DND-41 (cell line): ENCODE data around the gene USP22.
"Not testable (repeated sequence)": the region's sequence is repeated elsewhere in the genome, so short reads cannot be mapped to it uniquely, and the experiment has no call there.

ENCODE experiments used
- ATAC-seq: fragments of 200-7000 bp; cut with Tn5 transposase; 3 replicates; pipeline ENCODE4 v1.9.1; 2021; ENCODE audit warnings: low read depth; ENCODE audit not compliant: insufficient read depth
- DNase-seq: peaks from one replicate; pipeline ENCODE4 v3.0.0-alpha.2; 2020
- H2AFZ ChIP-seq: 2 replicates; pipeline ENCODE4 v1.6.0; 2012; ENCODE audit warnings: low read depth, low read length
- H3K27ac ChIP-seq: 2 replicates; pipeline ENCODE4 v1.5.1; 2012; ENCODE audit warnings: low read length, inconsistent platforms
- H3K27me3 ChIP-seq: fragments of 200-600 bp; sonication (generic); 2 replicates; pipeline ENCODE4 v1.6.0; 2012; ENCODE audit warnings: low read length, mild to moderate bottlenecking, inconsistent platforms; ENCODE audit not compliant: insufficient read depth, poor library complexity
- H3K36me3 ChIP-seq: 2 replicates; pipeline ENCODE4 v1.5.1; 2012; ENCODE audit warnings: low read length, inconsistent platforms; ENCODE audit not compliant: insufficient read depth
- H3K4me1 ChIP-seq: 2 replicates; pipeline ENCODE4 v1.5.1; 2012; ENCODE audit warnings: mild to moderate bottlenecking, low read length; ENCODE audit not compliant: insufficient read depth
- H3K4me2 ChIP-seq: 2 replicates; pipeline ENCODE4 v1.6.0; 2012; ENCODE audit warnings: mild to moderate bottlenecking, moderate library complexity, low read length, inconsistent platforms; ENCODE audit not compliant: insufficient read depth
- H3K4me3 ChIP-seq, 2 experiments: fragments of 200-600 bp in 1 of 2; shearing (Covaris generic) in 1 of 2; 2 replicates each; pipeline ENCODE4 v1.5.1; 2012 to 2016; ENCODE audit warnings: inconsistent platforms in 2 of 2, low read length in 2 of 2, mild to moderate bottlenecking in 2 of 2, low read depth in 1 of 2, moderate library complexity in 1 of 2
- H3K79me2 ChIP-seq: 2 replicates; pipeline ENCODE4 v1.6.0; 2012; ENCODE audit warnings: low read length, inconsistent platforms; ENCODE audit not compliant: insufficient read depth
- H3K9ac ChIP-seq: 2 replicates; pipeline ENCODE4 v1.6.0; 2012; ENCODE audit warnings: low read depth, mild to moderate bottlenecking, inconsistent platforms, low read length, moderate library complexity
- H3K9me3 ChIP-seq: 2 replicates; pipeline ENCODE4 v1.5.1; 2012; ENCODE audit warnings: low read length, moderate library complexity, mild to moderate bottlenecking, inconsistent platforms; ENCODE audit not compliant: insufficient read depth, severe bottlenecking
- H4K20me1 ChIP-seq: 2 replicates; pipeline ENCODE4 v1.6.0; 2012; ENCODE audit warnings: low read length; ENCODE audit not compliant: insufficient read depth
- EZH2 ChIP-seq: IDR thresholded peaks from 3 replicates; pipeline ENCODE4 v1.6.1; 2012; ENCODE audit warnings: borderline replicate concordance, low read depth, mild to moderate bottlenecking, moderate library complexity, low read length, inconsistent platforms; ENCODE audit not compliant: severe bottlenecking
- TF ChIP-seq, protein P1 (sequence below): IDR thresholded peaks from 2 replicates; pipeline ENCODE4 v1.5.1; 2012; ENCODE audit warnings: borderline replicate concordance, low read length, moderate library complexity, mild to moderate bottlenecking; ENCODE audit not compliant: poor library complexity, severe bottlenecking; ENCODE audit errors: extremely low read depth

Gene USP22

DNA sequence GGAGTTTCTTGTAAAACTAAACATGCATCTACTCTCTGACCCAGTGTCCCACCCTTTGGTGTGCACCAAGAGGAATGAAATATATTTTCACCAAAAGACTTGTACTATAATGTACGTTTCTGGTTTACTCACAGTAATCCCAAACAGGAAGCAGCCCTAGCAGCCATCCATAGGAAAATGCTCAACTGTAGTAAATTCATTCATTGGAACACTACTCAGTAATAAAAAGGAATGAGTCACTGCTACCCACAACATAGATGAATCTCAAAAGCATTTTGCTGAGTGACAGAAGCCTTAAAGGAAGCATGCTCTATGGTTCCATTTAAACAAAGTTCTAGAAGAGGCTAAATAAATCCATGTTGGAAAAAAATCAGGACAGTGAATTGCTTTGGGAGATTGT lies 46.3 kb upstream of the USP22 start:
- H3K79me2 ChIP-seq: no peaks in the 10 kb centered on the region
- no peak overlapping the region for H2AFZ ChIP-seq
- no peak overlapping the region for H3K27ac ChIP-seq
- H3K4me3 ChIP-seq: no peak overlapping the region
- DNase-seq: no peak
- no peaks in the 10 kb centered on the region for H3K36me3 ChIP-seq
- H3K4me1 ChIP-seq: no peaks in the 10 kb centered on the region
- H3K9me3 ChIP-seq: no peaks in the 10 kb centered on the region
- no peaks in the 10 kb centered on the region for H4K20me1 ChIP-seq
- no peak overlapping the region for H3K9ac ChIP-seq
- no peak overlapping the region for H3K4me2 ChIP-seq
- no peaks in the 10 kb centered on the region for H3K27me3 ChIP-seq
- no peak for ATAC-seq
- TF ChIP-seq EZH2: no peak
- TF ChIP-seq, protein P1, sequence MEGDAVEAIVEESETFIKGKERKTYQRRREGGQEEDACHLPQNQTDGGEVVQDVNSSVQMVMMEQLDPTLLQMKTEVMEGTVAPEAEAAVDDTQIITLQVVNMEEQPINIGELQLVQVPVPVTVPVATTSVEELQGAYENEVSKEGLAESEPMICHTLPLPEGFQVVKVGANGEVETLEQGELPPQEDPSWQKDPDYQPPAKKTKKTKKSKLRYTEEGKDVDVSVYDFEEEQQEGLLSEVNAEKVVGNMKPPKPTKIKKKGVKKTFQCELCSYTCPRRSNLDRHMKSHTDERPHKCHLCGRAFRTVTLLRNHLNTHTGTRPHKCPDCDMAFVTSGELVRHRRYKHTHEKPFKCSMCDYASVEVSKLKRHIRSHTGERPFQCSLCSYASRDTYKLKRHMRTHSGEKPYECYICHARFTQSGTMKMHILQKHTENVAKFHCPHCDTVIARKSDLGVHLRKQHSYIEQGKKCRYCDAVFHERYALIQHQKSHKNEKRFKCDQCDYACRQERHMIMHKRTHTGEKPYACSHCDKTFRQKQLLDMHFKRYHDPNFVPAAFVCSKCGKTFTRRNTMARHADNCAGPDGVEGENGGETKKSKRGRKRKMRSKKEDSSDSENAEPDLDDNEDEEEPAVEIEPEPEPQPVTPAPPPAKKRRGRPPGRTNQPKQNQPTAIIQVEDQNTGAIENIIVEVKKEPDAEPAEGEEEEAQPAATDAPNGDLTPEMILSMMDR: no peak

DNA sequence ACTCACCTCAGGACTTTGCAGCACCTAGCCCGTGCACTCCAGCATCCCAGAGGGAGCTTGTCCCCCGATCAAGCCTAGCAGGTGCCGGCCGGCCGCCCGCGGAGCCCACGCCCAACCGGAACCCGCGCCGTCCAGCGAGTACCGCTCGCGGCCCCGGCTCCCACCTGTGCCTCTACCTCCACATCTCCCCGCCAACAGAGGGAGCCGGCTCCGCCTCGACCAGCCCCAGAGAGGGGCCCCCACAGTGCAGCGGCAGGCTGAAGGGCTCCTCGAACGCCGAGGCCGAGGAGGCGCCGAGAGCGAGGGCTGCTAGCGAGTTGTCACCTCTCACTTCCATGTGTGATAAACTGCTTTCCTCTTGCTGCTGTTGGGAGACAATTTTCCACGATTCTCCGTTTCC lies 42.9 kb upstream of the USP22 start:
- Histone ChIP-seq H4K20me1 (no peaks in the 10 kb centered on the region), H3K27me3 (no peaks in the 10 kb centered on the region), H3K4me3 (no peak overlapping the region), H3K27ac (no peak overlapping the region), H3K4me1 (no peaks in the 10 kb centered on the region), H3K9me3 (no peaks in the 10 kb centered on the region), H3K9ac (no peak overlapping the region), H3K36me3 (no peaks in the 10 kb centered on the region), H3K4me2 (no peak overlapping the region), H3K79me2 (no peaks in the 10 kb centered on the region), H2AFZ (no peak overlapping the region)
- no peak for ATAC-seq
- TF ChIP-seq, protein P1: no peak
- TF ChIP-seq EZH2: no peak
- DNase-seq: no peak

DNA sequence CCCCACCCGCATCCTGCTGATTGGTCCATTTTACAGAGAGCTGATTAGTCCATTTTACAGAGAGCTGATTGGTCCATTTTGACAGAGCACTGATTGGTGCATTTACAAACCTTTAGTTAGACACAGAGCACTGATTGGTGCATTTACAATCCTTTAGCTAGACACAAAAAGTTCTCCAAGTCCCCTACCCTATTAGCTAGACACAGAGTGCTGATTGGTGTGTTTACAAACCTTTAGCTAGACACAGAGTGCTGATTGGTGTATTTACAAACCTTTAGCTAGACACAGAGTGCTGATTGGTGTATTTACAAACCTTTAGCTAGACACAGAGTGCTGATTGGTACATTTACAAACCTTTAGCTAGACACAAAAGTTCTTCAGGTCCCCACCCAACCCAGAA lies 42.5 kb upstream of the USP22 start:
- H3K27me3 ChIP-seq, ATAC-seq, H3K4me3 ChIP-seq, DNase-seq, H2AFZ ChIP-seq, H3K9ac ChIP-seq, H3K9me3 ChIP-seq, H3K4me1 ChIP-seq, H3K27ac ChIP-seq, H3K4me2 ChIP-seq, H3K36me3 ChIP-seq, H3K79me2 ChIP-seq, H4K20me1 ChIP-seq: not testable (repeated sequence)

DNA sequence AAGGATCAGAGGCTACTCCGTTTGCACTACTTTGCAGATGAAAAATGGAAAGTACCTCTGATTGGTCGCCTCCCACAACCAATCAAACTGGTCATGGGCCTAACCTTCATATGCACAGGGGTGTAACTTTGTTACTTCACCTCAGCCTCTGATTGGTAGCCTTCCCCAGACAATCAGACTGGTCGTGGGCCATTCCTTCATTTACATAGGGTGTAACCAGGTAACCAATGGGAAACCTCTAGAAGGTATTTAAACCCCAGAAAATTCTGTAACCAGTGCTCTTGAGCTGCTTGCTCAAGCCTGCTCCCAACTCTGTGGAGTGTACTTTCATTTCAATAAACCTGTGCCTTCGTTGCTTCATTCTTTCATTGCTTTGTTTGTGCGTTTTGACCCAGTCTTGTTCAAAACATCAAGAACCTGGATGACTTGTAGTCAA lies 39.2 kb upstream of the USP22 start:
- H3K36me3 ChIP-seq: no peaks in the 10 kb centered on the region
- H3K4me2 ChIP-seq: no peak overlapping the region
- no peak overlapping the region for H3K9ac ChIP-seq
- H2AFZ ChIP-seq: no peak overlapping the region
- no peaks in the 10 kb centered on the region for H4K20me1 ChIP-seq
- no peak overlapping the region for H3K4me3 ChIP-seq
- no peaks in the 10 kb centered on the region for H3K79me2 ChIP-seq
- H3K9me3 ChIP-seq: no peaks in the 10 kb centered on the region
- no peak overlapping the region for H3K27ac ChIP-seq
- DNase-seq (no peak), ATAC-seq (no peak)
- TF ChIP-seq, protein P1: no peak
- no peak for TF ChIP-seq EZH2
- H3K27me3 ChIP-seq: no peaks in the 10 kb centered on the region
- H3K4me1 ChIP-seq: no peaks in the 10 kb centered on the region
